C4-2B (cell line): Measurements from ENCODE around the gene SLC25A47.

Experiments used
- H3K27ac ChIP-seq: fragments of 450-650 bp; 2 replicates; pipeline ENCODE4 v1.5.1; 2017
- ZFX ChIP-seq: fragments of 450-650 bp; IDR thresholded peaks from 2 replicates; pipeline ENCODE4 v1.6.1; 2017
- TF ChIP-seq, protein P1 (sequence below): fragments of 450-650 bp; conservative IDR thresholded peaks from 2 replicates; pipeline ENCODE4 v1.5.1; 2017; ENCODE audit warnings: mild to moderate bottlenecking

SLC25A47 gene

GRCh38 chr14:100375266-100375962 lies 52.3 kb downstream of the SLC25A47 start:
- H3K27ac ChIP-seq, result peak overlapping the region; percentile 79
- no peak for TF ChIP-seq ZFX
- TF ChIP-seq, protein P1, sequence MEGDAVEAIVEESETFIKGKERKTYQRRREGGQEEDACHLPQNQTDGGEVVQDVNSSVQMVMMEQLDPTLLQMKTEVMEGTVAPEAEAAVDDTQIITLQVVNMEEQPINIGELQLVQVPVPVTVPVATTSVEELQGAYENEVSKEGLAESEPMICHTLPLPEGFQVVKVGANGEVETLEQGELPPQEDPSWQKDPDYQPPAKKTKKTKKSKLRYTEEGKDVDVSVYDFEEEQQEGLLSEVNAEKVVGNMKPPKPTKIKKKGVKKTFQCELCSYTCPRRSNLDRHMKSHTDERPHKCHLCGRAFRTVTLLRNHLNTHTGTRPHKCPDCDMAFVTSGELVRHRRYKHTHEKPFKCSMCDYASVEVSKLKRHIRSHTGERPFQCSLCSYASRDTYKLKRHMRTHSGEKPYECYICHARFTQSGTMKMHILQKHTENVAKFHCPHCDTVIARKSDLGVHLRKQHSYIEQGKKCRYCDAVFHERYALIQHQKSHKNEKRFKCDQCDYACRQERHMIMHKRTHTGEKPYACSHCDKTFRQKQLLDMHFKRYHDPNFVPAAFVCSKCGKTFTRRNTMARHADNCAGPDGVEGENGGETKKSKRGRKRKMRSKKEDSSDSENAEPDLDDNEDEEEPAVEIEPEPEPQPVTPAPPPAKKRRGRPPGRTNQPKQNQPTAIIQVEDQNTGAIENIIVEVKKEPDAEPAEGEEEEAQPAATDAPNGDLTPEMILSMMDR, result no peak

DNA sequence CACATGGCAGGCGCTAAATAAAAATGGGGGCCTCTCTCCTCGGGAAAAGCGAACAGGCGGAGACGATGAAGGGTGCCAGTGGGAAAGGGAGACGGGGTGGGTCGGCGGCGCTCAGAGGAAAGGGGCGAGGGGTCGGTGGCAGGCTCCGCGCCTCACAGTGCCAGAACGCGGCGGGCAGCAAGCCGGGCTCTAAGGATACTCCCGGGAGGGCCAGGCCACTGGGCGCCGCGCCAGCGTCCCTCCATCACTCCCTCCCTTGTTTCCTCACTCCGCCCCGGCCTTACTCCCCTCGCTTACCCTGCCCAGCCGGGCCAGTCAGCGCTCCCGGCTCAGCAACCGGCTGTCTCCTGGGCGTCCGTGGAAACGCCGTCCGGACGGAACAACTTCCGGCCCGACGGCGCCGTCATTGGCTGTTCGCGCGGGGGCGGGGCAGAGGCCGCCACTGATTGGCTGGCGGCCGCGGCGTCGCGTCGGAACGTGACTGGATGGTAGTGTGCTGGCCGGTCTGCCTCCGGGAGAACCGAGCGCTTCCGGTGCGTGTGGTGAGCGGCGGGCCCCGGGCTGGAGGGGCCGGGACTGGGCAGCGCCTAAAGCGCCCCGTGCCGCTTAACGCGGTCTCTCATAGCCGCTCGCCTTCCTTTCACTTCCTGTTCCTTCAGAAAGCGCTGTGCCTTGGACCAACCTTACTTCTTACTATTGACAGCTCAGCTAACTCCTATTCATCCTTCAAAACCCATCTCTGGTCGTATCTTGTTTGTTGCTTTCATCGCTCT lies 53.0 kb downstream of the SLC25A47 start, which contains the start of gene WDR25:
TSS of gene WDR25 (plus strand) at position 523 of the 773 bp plus-strand sequence.
- peak within 1 kb of the TSS; percentile 79 for H3K27ac ChIP-seq
- TF ChIP-seq, protein P1, result no peak
- TF ChIP-seq ZFX, result peak; percentile 50; the same call in 1 of the 2 replicates

GRCh38 chr14:100376751-100377171 lies 53.6 kb downstream of the SLC25A47 start:
- H3K27ac ChIP-seq, result peak overlapping the region; percentile 79
- TF ChIP-seq, protein P1, result no peak
- no peak for TF ChIP-seq ZFX
